Right cardiac atrium (tissue), 5 donors: ENCODE results near the gene EI24. TPM values are rescaled to one million over a fixed set of nuclear protein-coding genes. Genes with fewer than 3 reads are reported as not detected.

ENCODE experiments used
- ATAC-seq, 2 donors: fragments of 200-7000 bp; cut with Tn5 transposase; one replicate each; pipeline versions ENCODE4 v1.8.0 to v1.9.1; 2020; ENCODE audit warnings: moderate library complexity in 2 of 2, mild to moderate bottlenecking in 1 of 2
- DNase-seq, 3 donors: peaks; one replicate each; pipeline ENCODE4 v3.0.0-alpha.2; 2020
- H3K27ac ChIP-seq: one replicate; pipeline ENCODE4 v1.5.1; 2013; ENCODE audit warnings: mild to moderate bottlenecking, low read length, control low read depth, moderate library complexity
- H3K27me3 ChIP-seq: one replicate; pipeline ENCODE4 v1.6.1; 2013; ENCODE audit not compliant: control insufficient read depth, insufficient read depth
- H3K4me1 ChIP-seq: one replicate; pipeline ENCODE4 v1.6.1; 2013; ENCODE audit warnings: low read length; ENCODE audit not compliant: control insufficient read depth, insufficient read depth
- H3K4me3 ChIP-seq: one replicate; pipeline ENCODE4 v1.5.1; 2013; ENCODE audit warnings: low read length, control low read depth
- H3K9me3 ChIP-seq: one replicate; pipeline ENCODE4 v1.6.1; 2013; ENCODE audit warnings: low read length; ENCODE audit not compliant: control insufficient read depth
- WGBS: extraction: QIAGEN DNeasy Blood & Tissue Kit; methylation state at CpG from one replicate; pipeline ENCODE4 v1.1.7; 2013; 5-methylcytosine and 5-hydroxymethylcytosine counted together
- intact Hi-C, 4 donors: fragments of 100-400 bp; cut with DNase I; formaldehyde crosslinking; loops; one replicate each; pipeline versions ENCODE4 v1.11.0 to v1.14.0; 2022 to 2023
- polyA plus RNA-seq: library from polyadenylated mRNA; stranded (reverse); fragments of 200-250 nt; gene quantifications from one replicate; pipeline ENCODE4 v1.2.3, GENCODE V29; 2013
- total RNA-seq, 4 donors: library from RNA; stranded (reverse); fragmentation: NEBNext Ultra II Directional; extraction: Animal tissue kit (Norgen Biotek cat#: 25700); gene quantifications; one replicate each; pipeline ENCODE4 v1.2.1, GENCODE V29; 2021
- donor health status: healthy with polysubstance abuse.
- donor health status: DM: no; HTN: yes; CAD: no.
- donor health status: DM: no; HTN: no; CAD: no.
- donor health status: DM: no; HTN: yes; CAD: no; lungs with severe emphysema.
- donor health status: DM: yes; HTN: yes; CAD: no.

Gene EI24
- total and polyA plus RNA-seq, 5 donors, result 33.8 to 69.2 (median 60.8) TPM

DNA sequence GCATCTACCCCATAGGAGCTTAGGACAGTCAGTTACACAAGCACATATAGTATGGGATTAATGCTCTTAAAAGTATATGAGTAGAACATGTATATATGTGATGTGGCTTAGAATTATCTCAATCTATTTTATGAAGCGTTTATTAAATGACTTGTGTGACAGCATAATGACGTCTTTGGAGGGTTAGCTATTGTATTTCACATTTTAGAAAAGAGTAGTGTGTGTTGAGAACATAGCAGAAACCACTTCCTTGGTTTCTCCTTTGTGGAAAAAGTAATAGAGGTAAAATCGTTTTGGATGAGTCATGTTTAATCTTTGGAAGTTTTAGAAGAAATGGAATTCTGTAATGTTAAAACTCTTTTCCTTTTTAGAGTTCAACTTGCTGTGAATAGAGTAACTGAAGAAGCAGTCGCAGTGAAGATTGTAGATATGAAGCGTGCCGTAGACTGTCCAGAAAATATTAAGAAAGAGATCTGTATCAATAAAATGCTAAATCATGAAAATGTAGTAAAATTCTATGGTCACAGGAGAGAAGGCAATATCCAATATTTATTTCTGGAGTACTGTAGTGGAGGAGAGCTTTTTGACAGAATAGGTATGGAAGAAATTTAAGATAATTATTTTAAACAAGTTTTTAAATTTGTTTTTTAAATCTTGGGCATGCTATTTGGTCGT, 58.1 kb downstream of the EI24 start:
- intact Hi-C loops, result loop anchor here in 1 of 4 donors (10.0 kb wide), 1 partner anchor 247 kb away; no protein-coding TSS in a partner anchor
- WGBS, result 71% methylated on average over 7 of the region's 7 CpGs
- peaks cover 5% of the 10 kb centered on the region for H3K4me1 ChIP-seq

More for the DNA sequence above, 58.1 kb downstream of the EI24 start:
- no peak overlapping the region for H3K4me3 ChIP-seq
- no peak overlapping the region for H3K27ac ChIP-seq
- no peak for DNase-seq
- no peaks in the 10 kb centered on the region for H3K9me3 ChIP-seq
- no peak for ATAC-seq
- H3K27me3 ChIP-seq, result no peaks in the 10 kb centered on the region

Other genes starting within 250 kb of the EI24 start
- 100 to 1,000 TPM in 2 of 4 donors, 10 to 100 TPM in 2; 62.6 to 139 (median 103) TPM for gene FEZ1, start 73.2 kb upstream of the EI24 start, total RNA-seq
- 104 TPM for gene FEZ1, start 73.2 kb upstream of the EI24 start, polyA plus RNA-seq
- gene STT3A, start 23.4 kb downstream of the EI24 start, total RNA-seq, result 10 to 100 TPM; 62.2 to 90.9 (median 74.9) TPM
- 33.0 TPM for gene STT3A, start 23.4 kb downstream of the EI24 start, polyA plus RNA-seq
- 1 to 10 TPM in 3 of 4 donors, under 1 TPM in 1; 0.68 to 2.5 (median 1.8) TPM for gene CHEK1, start 55.7 kb downstream of the EI24 start, total RNA-seq
- gene CHEK1, start 55.7 kb downstream of the EI24 start, polyA plus RNA-seq, result 0.32 TPM
- not detected for gene ACRV1, start 111.4 kb downstream of the EI24 start, total RNA-seq
- not detected for gene ACRV1, start 111.4 kb downstream of the EI24 start, polyA plus RNA-seq
- not detected for gene PATE1, start 176.8 kb downstream of the EI24 start, total RNA-seq
- gene PATE1, start 176.8 kb downstream of the EI24 start, polyA plus RNA-seq, result not detected
- gene PATE2, start 209.4 kb downstream of the EI24 start, total RNA-seq, result not detected
- gene PATE2, start 209.4 kb downstream of the EI24 start, polyA plus RNA-seq, result not detected
- gene PATE3, start 218.7 kb downstream of the EI24 start, total RNA-seq, result not detected
- gene PATE3, start 218.7 kb downstream of the EI24 start, polyA plus RNA-seq, result not detected